H1 (cell line): ENCODE results near the gene CDT1. TPM values are rescaled to one million over a fixed set of nuclear protein-coding genes. Genes with fewer than 3 reads are reported as not detected.

ENCODE experiments used
- CBX5 ChIP-seq: fragments of 300-800, 300-1000 bp; sonication (generic); IDR thresholded peaks from 2 replicates; pipeline ENCODE4 v1.7.1; 2016; ENCODE audit warnings: antibody characterized with exemption, low read length, low read depth
- MAX ChIP-seq: IDR thresholded peaks from 2 replicates; pipeline ENCODE4 v1.6.1; 2012; ENCODE audit warnings: inconsistent platforms
- NANOG ChIP-seq: IDR thresholded peaks from 2 replicates; pipeline ENCODE4 v1.6.1; 2011; ENCODE audit warnings: low read length, low read depth, mild to moderate bottlenecking, inconsistent platforms; ENCODE audit not compliant: insufficient read depth, poor library complexity, severe bottlenecking
- POLR2AphosphoS5 ChIP-seq: IDR thresholded peaks from 2 replicates; pipeline ENCODE4 v1.6.1; 2011; ENCODE audit warnings: low read depth, low read length
- RAD21 ChIP-seq, 2 experiments: IDR thresholded peaks in 1 of 2; conservative IDR thresholded peaks in 1 of 2; 2 replicates each; pipeline ENCODE4 v1.6.1; 2011; ENCODE audit warnings: low read depth in 2 of 2, low read length in 2 of 2, improper control_type of control experiment in 1 of 2, inconsistent platforms in 1 of 2, mild to moderate bottlenecking in 1 of 2, moderate library complexity in 1 of 2
- SUZ12 ChIP-seq: fragments of 200-600 bp; sonication (generic); IDR thresholded peaks from 2 replicates; pipeline ENCODE4 v1.6.1; 2012; ENCODE audit warnings: mild to moderate bottlenecking, inconsistent platforms, low read length, moderate library complexity, mixed read lengths
- TAF7 ChIP-seq: optimal IDR thresholded peaks from 2 replicates; pipeline ENCODE3; 2011; ENCODE audit warnings: low read depth, mild to moderate bottlenecking, inconsistent platforms, low read length, moderate library complexity, borderline replicate concordance
- YY1 ChIP-seq: IDR thresholded peaks from 2 replicates; pipeline ENCODE4 v1.6.1; 2011; ENCODE audit warnings: low read depth, mild to moderate bottlenecking, low read length
- polyA plus RNA-seq, 7 experiments: library from polyadenylated mRNA; depleted of rRNA in 3 of 7; stranded (reverse) in 5 of 7; unstranded in 2 of 7; fragments of >200 nt in 5 of 7; fragments of 200-250 nt in 2 of 7; gene quantifications; 1 replicate in 5 of 7; 2 replicates in 1 of 7; 4 replicates in 1 of 7; pipeline versions ENCODE4 v1.2.1 to v1.2.3, GENCODE V29; 2011 to 2013; ENCODE audit warnings: missing spikeins in 2 of 7, mixed read lengths in 2 of 7
- total RNA-seq: library from RNA; stranded (reverse); fragmentation: NEBNext Ultra II Directional; extraction: Animal tissue kit (Norgen Biotek cat#: 25700); gene quantifications from 2 replicates; pipeline ENCODE4 v1.2.1, GENCODE V29; 2021

CDT1 gene
- total and polyA plus RNA-seq, 2 of the 8 experiments (the other 6 are each of a cell fraction or from before 2014, with no cell fraction given), result 76.7 to 95.4 TPM

GRCh38 chr16:88854306-88855111 lies 50.9 kb downstream of the CDT1 start (continued):
- TF ChIP-seq NANOG (no peak), YY1 (no peak), CBX5 (no peak), TAF7 (no peak), MAX (no peak), SUZ12 (no peak), POLR2AphosphoS5 (no peak), RAD21 (IDR thresholded peaks at IDR 0.05 in 1 of 2, conservative IDR thresholded peaks at IDR 0.05 in 1 of 2; ENCODE audit: low read depth in 2 of 2, low read length in 2 of 2) (no peak)
